Epithelial cell of proximal tubule (primary cell): ENCODE measurements around the gene COLEC11. TPM values are rescaled to one million over a fixed set of nuclear protein-coding genes. Genes with fewer than 3 reads are reported as not detected.

Experiments used
- DNase-seq: peaks from one replicate; pipeline ENCODE4 v3.0.0-alpha.2; 2011; ENCODE audit warnings: low read depth
- H3K4me3 ChIP-seq: 2 replicates; pipeline ENCODE4 v1.5.1; 2011; ENCODE audit warnings: low read depth, mild to moderate bottlenecking, low read length
- CTCF ChIP-seq: conservative IDR thresholded peaks from 2 replicates; pipeline ENCODE4 v1.5.1; 2012; ENCODE audit warnings: low read depth, mild to moderate bottlenecking, low read length
- total RNA-seq: library from RNA; depleted of rRNA; stranded (reverse); fragments of >200 nt; gene quantifications from 2 replicates; pipeline ENCODE4 v1.2.3, GENCODE V29; 2015

COLEC11 gene
- total RNA-seq, 1 donor from 2014 or later: 0.40 TPM

- DNase-seq: no peak
- H3K4me3 ChIP-seq: no peak overlapping the region
- no peak for TF ChIP-seq CTCF
Measured at GRCh38 chr2:3646446-3646845, 51.5 kb downstream of the COLEC11 start.

- no peak overlapping the region for H3K4me3 ChIP-seq
- no peak for DNase-seq
- no peak for TF ChIP-seq CTCF
Measured at GRCh38 chr2:3647246-3647645, 52.3 kb downstream of the COLEC11 start.

GRCh38 chr2:3647831-3648651 is 53.1 kb downstream of the COLEC11 start:
- no peak for DNase-seq
- H3K4me3 ChIP-seq: no peak overlapping the region
- no peak for TF ChIP-seq CTCF

GRCh38 chr2:3648652-3649177 is 53.8 kb downstream of the COLEC11 start:
- DNase-seq: no peak
- TF ChIP-seq CTCF: no peak
- no peak overlapping the region for H3K4me3 ChIP-seq

- TF ChIP-seq CTCF: no peak
- no peak for DNase-seq
- no peak overlapping the region for H3K4me3 ChIP-seq
Measured at GRCh38 chr2:3649581-3649980, 54.7 kb downstream of the COLEC11 start.

GRCh38 chr2:3650140-3650920 is 55.4 kb downstream of the COLEC11 start:
- H3K4me3 ChIP-seq: no peak overlapping the region
- no peak for TF ChIP-seq CTCF
- DNase-seq: no peak
